Activated CD8-positive, alpha-beta memory T cell treated with anti-CD3 and anti-CD28 coated beads, Interleukin-2, amount 50 U/mL, for 48 hours (primary cell): ENCODE measurements around the gene NAGLU.
"Not testable (repeated sequence)": the region's sequence is repeated elsewhere in the genome, so short reads cannot be mapped to it uniquely, and the experiment has no call there.

Source experiments
- DNase-seq: peaks from one replicate; pipeline ENCODE4 v3.0.0-alpha.2; 2020

NAGLU gene

GRCh38 chr17:42521666-42522262, 14.3 kb upstream of the NAGLU start:
- DNase-seq, result no peak

GRCh38 chr17:42522263-42522790, 13.7 kb upstream of the NAGLU start:
- no peak for DNase-seq

GRCh38 chr17:42522798-42523278, 13.2 kb upstream of the NAGLU start:
- no peak for DNase-seq

GRCh38 chr17:42525221-42525620, 10.8 kb upstream of the NAGLU start:
- no peak for DNase-seq

- DNase-seq, result no peak
These were observed 10.0 kb upstream of the NAGLU start for GRCh38 chr17:42526031-42526444.

GRCh38 chr17:42527932-42528331, 8.1 kb upstream of the NAGLU start:
- no peak for DNase-seq

DNA sequence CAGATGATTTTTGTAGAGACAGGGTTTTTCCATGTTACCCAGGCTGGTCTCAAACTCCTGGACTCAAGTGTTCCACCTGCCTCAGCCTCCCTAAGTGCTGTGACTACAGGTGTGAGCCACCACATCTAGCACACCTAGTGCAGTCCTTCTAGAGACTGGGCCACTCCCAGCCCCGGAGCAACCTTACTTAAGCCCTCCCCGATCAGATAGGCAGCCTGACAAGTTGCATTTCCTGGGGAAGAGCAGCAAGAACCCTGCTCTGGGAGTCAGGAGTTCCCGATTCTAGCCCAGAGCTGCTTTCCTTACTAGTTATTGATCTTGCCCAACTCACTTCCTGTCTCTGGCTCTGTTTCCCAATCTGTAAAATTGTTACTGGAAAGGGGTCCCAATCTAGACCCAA, 7.0 kb upstream of the NAGLU start:
- DNase-seq, result no peak

DNA sequence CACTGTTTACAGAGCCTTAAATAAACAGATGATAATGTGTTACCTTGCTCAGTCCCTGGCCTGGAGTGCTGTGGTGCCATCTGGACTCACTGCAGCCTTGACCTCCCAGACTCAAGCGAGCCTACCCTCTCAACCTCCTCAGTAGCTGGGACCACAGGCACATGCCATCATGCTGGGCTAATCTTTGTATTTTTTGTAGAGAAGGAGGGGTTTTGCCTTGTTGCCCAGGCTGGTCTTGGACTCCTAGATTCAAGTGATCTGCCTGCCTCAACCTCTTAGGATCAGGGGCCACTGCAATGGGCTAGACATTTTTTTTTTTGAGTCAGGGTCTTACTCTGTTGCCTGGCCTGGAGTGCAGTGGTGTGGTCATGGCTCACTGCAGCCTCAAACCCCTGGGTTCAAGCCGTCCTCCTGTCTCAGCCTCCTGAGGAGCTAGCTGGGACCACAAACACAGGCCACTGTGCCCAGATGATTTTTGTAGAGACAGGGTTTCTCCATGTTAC, 5.0 kb upstream of the NAGLU start:
- no peak for DNase-seq

DNA sequence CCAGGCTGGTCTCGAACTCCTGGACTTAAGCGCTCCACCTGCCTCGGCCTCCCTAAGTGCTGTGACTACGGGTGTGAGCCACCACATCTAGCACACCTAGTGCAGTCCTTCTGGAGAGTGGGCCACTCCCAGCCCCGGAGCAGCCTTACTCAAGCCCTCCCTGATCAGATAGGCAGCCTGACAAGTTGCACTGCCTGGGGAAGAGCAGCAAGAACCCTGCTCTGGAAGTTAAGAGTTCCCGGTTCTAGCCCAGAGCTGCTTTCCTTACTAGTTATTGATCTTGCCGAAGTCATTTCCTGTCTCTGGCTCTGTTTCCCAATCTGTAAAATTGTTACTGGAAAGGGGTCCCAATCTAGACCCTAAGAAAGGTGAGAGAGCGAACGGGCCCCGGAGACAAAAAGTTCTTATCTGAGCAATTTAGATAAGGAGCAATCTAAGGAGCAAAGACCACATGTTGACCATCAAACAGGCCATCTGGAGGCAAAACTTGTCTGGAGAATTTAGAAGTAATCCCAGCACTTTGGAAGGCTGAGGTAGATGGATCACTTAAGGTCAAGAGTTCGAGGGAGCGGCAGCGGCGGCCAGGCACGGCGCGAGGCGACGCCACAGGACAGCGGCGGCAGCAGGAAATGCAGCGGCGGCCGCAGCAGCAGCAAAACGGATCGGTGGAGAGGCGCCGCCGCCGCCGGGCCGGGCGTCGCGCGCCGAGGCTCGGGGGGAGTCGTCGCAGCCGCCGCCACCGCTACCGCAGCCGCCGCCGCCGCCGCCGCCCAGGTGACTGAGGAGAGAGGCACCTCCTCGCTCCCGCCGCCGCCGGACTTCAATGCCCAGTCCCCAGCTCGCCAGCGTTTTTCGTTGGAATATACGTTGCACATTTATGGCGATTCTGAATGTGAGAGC, 4.3 kb upstream of the NAGLU start:
- DNase-seq, result peak; percentile 77

GRCh38 chr17:42535155-42536047, 640 bp upstream of the NAGLU start:
- no peak for DNase-seq

DNA sequence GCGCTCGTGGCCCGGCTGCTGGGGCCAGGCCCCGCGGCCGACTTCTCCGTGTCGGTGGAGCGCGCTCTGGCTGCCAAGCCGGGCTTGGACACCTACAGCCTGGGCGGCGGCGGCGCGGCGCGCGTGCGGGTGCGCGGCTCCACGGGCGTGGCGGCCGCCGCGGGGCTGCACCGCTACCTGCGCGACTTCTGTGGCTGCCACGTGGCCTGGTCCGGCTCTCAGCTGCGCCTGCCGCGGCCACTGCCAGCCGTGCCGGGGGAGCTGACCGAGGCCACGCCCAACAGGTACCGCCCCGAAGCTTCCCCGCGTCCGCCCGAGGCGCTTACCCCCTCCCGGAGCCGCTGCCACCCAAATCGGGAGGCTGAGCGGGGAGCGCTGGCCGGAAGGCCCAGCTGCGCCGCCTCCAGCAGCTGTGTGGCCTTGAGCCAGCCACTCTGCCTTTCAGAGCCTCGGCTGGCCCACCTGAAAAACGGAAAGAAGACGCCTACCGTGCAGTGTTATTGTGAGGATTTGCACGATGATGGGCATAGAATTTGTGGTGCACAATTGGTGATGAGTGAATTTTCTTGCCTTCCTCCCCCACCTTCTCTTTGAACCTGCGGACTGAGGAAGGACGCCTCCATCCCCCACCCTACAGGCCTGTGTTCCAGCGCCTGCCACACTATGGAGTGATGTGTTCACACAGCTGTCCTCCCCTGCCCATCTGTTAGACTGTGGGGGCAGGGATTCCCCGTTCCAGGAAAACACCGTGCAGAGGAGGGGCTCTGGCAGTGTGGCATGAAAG, 523 bp downstream of the NAGLU start:
- DNase-seq, result peak; percentile 87

DNA sequence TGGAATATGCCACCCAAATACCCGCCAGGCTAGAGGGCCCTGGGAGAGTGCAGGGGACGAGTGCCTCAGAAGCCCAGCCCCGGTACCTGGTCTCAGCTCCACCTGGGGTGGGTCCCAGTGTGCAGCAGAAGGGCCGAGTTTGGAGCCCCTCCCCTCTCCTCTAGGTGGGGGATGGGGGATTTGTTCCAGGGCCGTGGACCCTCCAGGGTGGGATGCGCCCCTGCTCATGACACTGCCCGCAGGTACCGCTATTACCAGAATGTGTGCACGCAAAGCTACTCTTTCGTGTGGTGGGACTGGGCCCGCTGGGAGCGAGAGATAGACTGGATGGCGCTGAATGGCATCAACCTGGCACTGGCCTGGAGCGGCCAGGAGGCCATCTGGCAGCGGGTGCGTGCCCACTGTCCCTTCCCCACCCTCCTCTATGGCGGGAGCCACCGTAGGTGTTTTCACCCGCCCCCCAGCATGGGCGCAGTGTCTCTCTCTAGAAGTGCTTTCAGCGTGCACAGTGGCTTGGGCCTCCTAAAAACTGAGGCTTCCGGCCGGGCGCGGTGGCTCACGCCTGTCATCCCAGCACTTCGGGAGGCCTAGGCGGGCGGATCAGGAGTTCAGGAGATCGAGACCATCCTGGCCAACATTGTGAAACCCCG, 1.2 kb downstream of the NAGLU start:
- no peak for DNase-seq

DNA sequence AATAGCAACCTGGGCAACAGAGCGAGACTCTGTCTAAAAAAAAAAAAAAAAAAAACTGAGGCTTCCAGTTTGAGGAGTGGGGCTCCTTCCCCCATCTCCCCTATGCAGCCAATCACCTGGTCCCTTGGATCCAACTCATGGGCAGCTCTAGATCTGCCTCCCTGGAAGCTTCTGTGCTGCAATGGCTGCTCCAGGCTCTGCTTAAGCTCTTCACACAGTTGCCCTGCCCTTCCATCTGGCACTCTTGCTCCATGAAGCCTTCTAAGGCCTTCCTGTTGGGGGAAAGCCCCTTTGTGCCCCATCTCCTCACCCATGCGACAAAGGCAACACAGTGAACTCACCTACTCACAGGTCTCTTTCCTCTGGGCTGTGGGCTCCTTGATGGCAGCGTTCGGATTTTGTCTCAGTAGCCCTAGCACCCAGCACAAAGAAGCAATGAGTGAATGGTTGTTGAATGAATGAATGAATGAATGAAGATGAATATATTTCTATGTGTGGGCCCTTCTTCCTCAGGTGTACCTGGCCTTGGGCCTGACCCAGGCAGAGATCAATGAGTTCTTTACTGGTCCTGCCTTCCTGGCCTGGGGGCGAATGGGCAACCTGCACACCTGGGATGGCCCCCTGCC, 1.9 kb downstream of the NAGLU start:
- no peak for DNase-seq

- no peak for DNase-seq
These were observed 2.4 kb downstream of the NAGLU start for GRCh38 chr17:42538482-42538881.

DNA sequence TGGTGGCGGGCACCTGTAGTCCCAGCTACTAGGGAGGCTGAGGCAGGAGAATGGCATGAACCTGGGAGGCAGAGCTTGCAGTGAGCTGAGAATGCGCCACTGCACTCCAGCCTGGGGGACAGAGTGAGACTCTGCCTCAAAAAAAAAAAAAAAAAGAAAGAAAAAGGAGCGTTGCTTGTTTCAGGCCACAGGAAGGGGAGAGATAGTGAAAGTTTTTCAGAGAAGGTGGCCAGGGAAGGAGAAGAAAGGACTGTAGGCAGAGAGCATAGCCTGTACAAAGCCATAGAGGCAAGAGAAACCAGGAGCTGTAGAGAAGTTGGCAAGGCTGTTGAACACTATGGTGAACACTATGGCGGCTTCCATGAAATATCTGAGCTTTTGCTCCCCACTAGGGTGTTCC, 4.5 kb downstream of the NAGLU start:
- DNase-seq, result not testable (repeated sequence)

- no peak for DNase-seq
These were observed 5.2 kb downstream of the NAGLU start for GRCh38 chr17:42541041-42541833.

GRCh38 chr17:42543190-42544079, 7.4 kb downstream of the NAGLU start:
- DNase-seq, result no peak

- DNase-seq, result no peak
These were observed 8.8 kb downstream of the NAGLU start for GRCh38 chr17:42544874-42545283.
